IMR-90 (cell line): ENCODE results near the gene MSI2. TPM values are rescaled to one million over a fixed set of nuclear protein-coding genes. Genes with fewer than 3 reads are reported as not detected.

Experiments used
- ATAC-seq: fragments of 200-7000 bp; cut with Tn5 transposase; 2 replicates; pipeline ENCODE4 v1.9.1; 2020; ENCODE audit warnings: low read depth, mild to moderate bottlenecking, moderate library complexity
- BruUV-seq: library from RNA; stranded (reverse); fragments of 400-500 nt; replicated peaks from 2 replicates; lab custom pipeline; 2021; lab: Mats Ljungman, UMichigan
- CTCF ChIA-PET: fragments of 300-600 bp; formaldehyde crosslinking; extraction: SDS; loops from one replicate; lab custom pipeline; 2021; ENCODE audit warnings: antibody characterized with exemption; lab: Yijun Ruan, JAX
- POLR2A ChIA-PET: fragments of 300-600 bp; sonication (Branson Sonifier 250); formaldehyde crosslinking; loops from one replicate; lab custom pipeline; 2022; ENCODE audit warnings: antibody characterized with exemption; ENCODE audit not compliant: unreplicated experiment; lab: Charles Lee
- DNase-seq: peaks from one replicate; pipeline ENCODE4 v3.0.0; 2013
- H2AFZ ChIP-seq: replicated peaks from 2 replicates; pipeline ENCODE3; 2013; ENCODE audit warnings: low read length, mild to moderate bottlenecking; ENCODE audit not compliant: poor library complexity
- H2AK5ac ChIP-seq: 2 replicates; pipeline ENCODE4 v1.6.1; 2013; ENCODE audit warnings: low read depth, low read length, inconsistent platforms
- H2AK9ac ChIP-seq: replicated peaks from 2 replicates; pipeline ENCODE3; 2013; ENCODE audit warnings: mild to moderate bottlenecking, low read depth, low read length, moderate library complexity; ENCODE audit not compliant: poor library complexity
- H2BK120ac ChIP-seq: 2 replicates; pipeline ENCODE4 v1.6.1; 2013; ENCODE audit warnings: low read depth, low read length, inconsistent platforms
- H2BK15ac ChIP-seq: 3 replicates; pipeline ENCODE4 v1.6.1; 2013; ENCODE audit warnings: low read depth, low read length, inconsistent platforms
- H2BK20ac ChIP-seq: 2 replicates; pipeline ENCODE4 v1.6.1; 2013; ENCODE audit warnings: low read depth, mild to moderate bottlenecking, inconsistent platforms, low read length, moderate library complexity
- H2BK5ac ChIP-seq: 2 replicates; pipeline ENCODE4 v1.6.1; 2013; ENCODE audit warnings: mild to moderate bottlenecking, low read depth, low read length, inconsistent platforms; ENCODE audit not compliant: poor library complexity, severe bottlenecking
- H3K14ac ChIP-seq: replicated peaks from 2 replicates; pipeline ENCODE4 v1.6.1; 2013; ENCODE audit warnings: low read depth, low read length, inconsistent platforms
- H3K18ac ChIP-seq: 2 replicates; pipeline ENCODE4 v1.6.1; 2013; ENCODE audit warnings: low read depth, low read length, control low read depth
- H3K23ac ChIP-seq: 2 replicates; pipeline ENCODE4 v1.6.1; 2013; ENCODE audit warnings: low read depth, low read length, inconsistent platforms
- H3K27ac ChIP-seq: 2 replicates; pipeline ENCODE4 v1.5.1; 2013; ENCODE audit warnings: mild to moderate bottlenecking, control low read depth, low read length; ENCODE audit not compliant: insufficient read depth
- H3K27me3 ChIP-seq: 2 replicates; pipeline ENCODE4 v1.6.1; 2013; ENCODE audit warnings: low read length; ENCODE audit not compliant: control insufficient read depth, insufficient read depth
- H3K36me3 ChIP-seq: 2 replicates; pipeline ENCODE4 v1.6.1; 2013; ENCODE audit warnings: low read length, mixed read lengths; ENCODE audit not compliant: control insufficient read depth, insufficient read depth
- H3K4ac ChIP-seq: 2 replicates; pipeline ENCODE4 v1.6.1; 2013; ENCODE audit warnings: low read depth, low read length, inconsistent platforms
- H3K4me1 ChIP-seq: 2 replicates; pipeline ENCODE4 v1.6.1; 2013; ENCODE audit warnings: low read length, mixed read lengths; ENCODE audit not compliant: control insufficient read depth, insufficient read depth
- H3K4me2 ChIP-seq: 2 replicates; pipeline ENCODE4 v1.6.1; 2013; ENCODE audit warnings: low read depth, mild to moderate bottlenecking, control low read depth, low read length, moderate library complexity
- H3K4me3 ChIP-seq: 2 replicates; pipeline ENCODE4 v1.5.1; 2013; ENCODE audit warnings: low read depth, mild to moderate bottlenecking, control low read depth, low read length, moderate library complexity; ENCODE audit not compliant: insufficient read depth
- H3K56ac ChIP-seq: 2 replicates; pipeline ENCODE4 v1.6.1; 2013; ENCODE audit warnings: low read length, inconsistent platforms; ENCODE audit not compliant: insufficient read depth; ENCODE audit errors: extremely low read depth
- H3K79me1 ChIP-seq, 2 experiments: 2 replicates each; pipeline ENCODE4 v1.6.1; 2013; ENCODE audit warnings: low read length in 2 of 2, inconsistent platforms in 1 of 2, low read depth in 1 of 2
- H3K9ac ChIP-seq: 2 replicates; pipeline ENCODE4 v1.6.1; 2013; ENCODE audit warnings: low read depth, low read length, control low read depth
- H3K9me1 ChIP-seq: 2 replicates; pipeline ENCODE4 v1.6.1; 2013; ENCODE audit warnings: low read length, inconsistent platforms; ENCODE audit not compliant: insufficient read depth
- H3K9me3 ChIP-seq: 2 replicates; pipeline ENCODE4 v1.6.1; 2013; ENCODE audit warnings: low read length; ENCODE audit not compliant: control insufficient read depth, insufficient read depth
- H4K20me1 ChIP-seq: 2 replicates; pipeline ENCODE4 v1.6.1; 2013; ENCODE audit warnings: low read length, inconsistent platforms; ENCODE audit not compliant: insufficient read depth
- H4K5ac ChIP-seq: 2 replicates; pipeline ENCODE4 v1.6.1; 2013; ENCODE audit warnings: mild to moderate bottlenecking, low read depth, low read length, control low read depth
- H4K8ac ChIP-seq, 2 experiments: 2 replicates each; pipeline ENCODE4 v1.6.1; 2013; ENCODE audit warnings: low read depth in 2 of 2, low read length in 2 of 2, control low read depth in 1 of 2, inconsistent platforms in 1 of 2
- H4K91ac ChIP-seq: 2 replicates; pipeline ENCODE4 v1.6.1; 2013; ENCODE audit warnings: low read depth, low read length, inconsistent platforms; ENCODE audit not compliant: insufficient read depth
- BHLHE40 ChIP-seq: fragments of 150-350 bp; IDR thresholded peaks from 2 replicates; pipeline ENCODE4 v1.6.1; 2016; ENCODE audit warnings: mild to moderate bottlenecking, low read depth, low read length
- CEBPB ChIP-seq: IDR thresholded peaks from 2 replicates; pipeline ENCODE4 v1.6.1; 2012; ENCODE audit warnings: low read depth, low read length, improper control_type of control experiment
- CTCF ChIP-seq: conservative IDR thresholded peaks from 2 replicates; pipeline ENCODE4 v1.5.1; 2012; ENCODE audit warnings: mild to moderate bottlenecking, low read depth, low read length, improper control_type of control experiment
- ELK1 ChIP-seq: fragments of 150-350 bp; IDR thresholded peaks from 2 replicates; pipeline ENCODE4 v1.6.1; 2016; ENCODE audit warnings: low read depth, mild to moderate bottlenecking, low read length, moderate library complexity, borderline replicate concordance
- MAFK ChIP-seq: IDR thresholded peaks from 2 replicates; pipeline ENCODE4 v1.6.1; 2012; ENCODE audit warnings: low read depth, low read length, improper control_type of control experiment
- MAZ ChIP-seq: IDR thresholded peaks from 2 replicates; pipeline ENCODE4 v1.6.1; 2012; ENCODE audit warnings: low read depth, mild to moderate bottlenecking, low read length, improper control_type of control experiment, moderate library complexity, borderline replicate concordance
- MXI1 ChIP-seq: IDR thresholded peaks from 2 replicates; pipeline ENCODE4 v1.6.1; 2012; ENCODE audit warnings: low read depth, mild to moderate bottlenecking, low read length, moderate library complexity, borderline replicate concordance
- NFE2L2 ChIP-seq: fragments of 150-350 bp; IDR thresholded peaks from 2 replicates; pipeline ENCODE4 v1.6.1; 2016; ENCODE audit warnings: low read depth, mild to moderate bottlenecking, low read length
- POLR2A ChIP-seq: IDR thresholded peaks from 2 replicates; pipeline ENCODE4 v1.6.1; 2012; ENCODE audit warnings: mild to moderate bottlenecking, low read depth, low read length
- RAD21 ChIP-seq: IDR thresholded peaks from 2 replicates; pipeline ENCODE4 v1.6.1; 2012; ENCODE audit warnings: low read length, improper control_type of control experiment
- RCOR1 ChIP-seq: IDR thresholded peaks from 2 replicates; pipeline ENCODE4 v1.6.1; 2012; ENCODE audit warnings: mild to moderate bottlenecking, low read length, improper control_type of control experiment; ENCODE audit not compliant: insufficient replicate concordance
- SMC3 ChIP-seq: fragments of 150-350 bp; IDR thresholded peaks from 2 replicates; pipeline ENCODE4 v1.6.1; 2016; ENCODE audit warnings: low read depth, mild to moderate bottlenecking, antibody characterized with exemption, low read length, moderate library complexity
- USF2 ChIP-seq: fragments of 150-350 bp; IDR thresholded peaks from 2 replicates; pipeline ENCODE4 v1.6.1; 2017; ENCODE audit warnings: mild to moderate bottlenecking, antibody characterized with exemption, low read length, low read depth
- WGBS, 2 experiments: methylation state at CpG; one replicate each; pipeline versions ENCODE4 v1.1.5 to v1.1.7; 2013; ENCODE audit warnings: missing lambda C conversion rate in 2 of 2; ENCODE audit not compliant: insufficient read length in 1 of 2; ENCODE audit errors: extremely low coverage in 2 of 2; 5-methylcytosine and 5-hydroxymethylcytosine counted together
- dilution Hi-C: fragments of 300-500 bp; cut with HindIII; formaldehyde crosslinking; loops from one replicate; pipeline ENCODE4 v1.14.3; 2018; ENCODE audit warnings: low sequenced_read_pairs; ENCODE audit not compliant: unreplicated experiment
- in situ Hi-C: fragments of 300-500 bp; cut with MboI; formaldehyde crosslinking; loops from 3 replicates; pipeline ENCODE4 v1.14.3; 2019; ENCODE audit warnings: low sequenced_read_pairs, inconsistent platforms, mixed read lengths
- intact Hi-C: fragments of 100-400 bp; cut with micrococcal nuclease; formaldehyde crosslinking; loops from 2 replicates; pipeline ENCODE4 v1.10.0; 2022
- polyA plus RNA-seq, 3 experiments: library from polyadenylated mRNA; depleted of rRNA; stranded (reverse); fragments of >200 nt; gene quantifications; 2 replicates each; pipeline ENCODE4 v1.2.3, GENCODE V29; 2012; ENCODE audit warnings: low replicate concordance in 1 of 3
- total RNA-seq: library from RNA; depleted of rRNA; stranded (reverse); fragments of >200 nt; gene quantifications from 2 replicates; pipeline ENCODE4 v1.2.3, GENCODE V29; 2012

The MSI2 gene
- total and polyA plus RNA-seq, 2 of the 4 experiments (the other 2 are of a cell fraction): 13.0 to 16.0 TPM

- no peak for ATAC-seq
- CTCF ChIA-PET: no interaction called here
- POLR2A ChIA-PET: no interaction called here
Measured at GRCh38 chr17:57550016-57550415, 293.7 kb downstream of the MSI2 start.

More at GRCh38 chr17:57550016-57550415, 293.7 kb downstream of the MSI2 start:
- WGBS, 2 experiments: 83% methylated on average over 4 of the region's 10 CpGs; no CpG with 5 or more reads in 1 of the 2 experiments
- Histone ChIP-seq H2AFZ (no peak overlapping the region), H3K14ac (no peak overlapping the region), H3K9ac (no peak overlapping the region), H2BK15ac (no peak overlapping the region), H3K4me3 (no peak overlapping the region), H4K91ac (no peak overlapping the region), H3K4me1 (peaks cover 9% of the 10 kb centered on the region), H2AK5ac (no peak overlapping the region), H3K27me3 (no peaks in the 10 kb centered on the region), H3K27ac (no peak overlapping the region), H3K79me1 (peaks cover 0 to 13% of the 10 kb centered on the region in 2 experiments; a peak in 1 of 4 replicates), H4K8ac (no peak overlapping the region), H4K5ac (no peak overlapping the region), H3K23ac (no peak overlapping the region), H3K9me1 (peaks cover 6% of the 10 kb centered on the region; the same call in 1 of the 2 replicates), H2AK9ac (peak overlapping the region; percentile 12), H3K18ac (no peak overlapping the region), H3K4me2 (no peak overlapping the region), H4K20me1 (no peaks in the 10 kb centered on the region), H2BK120ac (no peak overlapping the region), H3K56ac (no peak overlapping the region), H2BK20ac (no peak overlapping the region), H3K9me3 (no peaks in the 10 kb centered on the region), H3K4ac (no peak overlapping the region), H3K36me3 (no peaks in the 10 kb centered on the region), H2BK5ac (no peak overlapping the region)
- TF ChIP-seq BHLHE40 (no peak), RAD21 (no peak), MXI1 (no peak), RCOR1 (no peak), USF2 (no peak), ELK1 (no peak), MAZ (no peak), MAFK (no peak), CEBPB (no peak), CTCF (no peak), SMC3 (no peak), NFE2L2 (no peak), POLR2A (no peak)
- DNase-seq: no peak
- intact Hi-C loops: no loop called here
- no TSS peak for BruUV-seq
- in situ Hi-C loops: no loop called here
- dilution Hi-C loops: no loop called here
